Measurements from ENCODE around the gene SERPINA5. TPM values are rescaled to one million over a fixed set of nuclear protein-coding genes. Genes with fewer than 3 reads are reported as not detected.

SERPINA5 gene
- total and polyA plus RNA-seq, 2 of the 13 experiments (the other 11 are each of a cell fraction or from before 2014, with no cell fraction given): 449 to 498 TPM

GRCh38 chr14:94598816-94599655 lies 17.8 kb downstream of the SERPINA5 start (continued):
- TF ChIP-seq ZBTB34 (CRISPR knock-in tag; IDR thresholded peaks at IDR 0.05): peak; percentile 76; the same call in 1 of the 2 replicates
- TF ChIP-seq HIC2 (CRISPR knock-in tag; IDR thresholded peaks at IDR 0.05; ENCODE audit: low read depth): peak; percentile 33; the same call in 1 of the 2 replicates
- peak; percentile 29; the same call in 1 of the 2 replicates for TF ChIP-seq ZNF441 (CRISPR knock-in tag; IDR thresholded peaks at IDR 0.05; ENCODE audit: borderline replicate concordance)
- TF ChIP-seq ZNF282 (IDR thresholded peaks at IDR 0.05; ENCODE audit: partially characterized antibody): no peak
- no peak for TF ChIP-seq ZNF225 (CRISPR knock-in tag; IDR thresholded peaks at IDR 0.05)
- no peak for TF ChIP-seq ZNF607 (CRISPR knock-in tag; IDR thresholded peaks at IDR 0.05; ENCODE audit: borderline replicate concordance)
- peak; percentile 90 for TF ChIP-seq FOXC1 (CRISPR knock-in tag; IDR thresholded peaks at IDR 0.05; ENCODE audit: borderline replicate concordance)
- peak; percentile 98 for TF ChIP-seq NFIC (IDR thresholded peaks at IDR 0.05; ENCODE audit: low read length)
- no peak for TF ChIP-seq WIZ (CRISPR knock-in tag; IDR thresholded peaks at IDR 0.05)
- TF ChIP-seq, protein P1, sequence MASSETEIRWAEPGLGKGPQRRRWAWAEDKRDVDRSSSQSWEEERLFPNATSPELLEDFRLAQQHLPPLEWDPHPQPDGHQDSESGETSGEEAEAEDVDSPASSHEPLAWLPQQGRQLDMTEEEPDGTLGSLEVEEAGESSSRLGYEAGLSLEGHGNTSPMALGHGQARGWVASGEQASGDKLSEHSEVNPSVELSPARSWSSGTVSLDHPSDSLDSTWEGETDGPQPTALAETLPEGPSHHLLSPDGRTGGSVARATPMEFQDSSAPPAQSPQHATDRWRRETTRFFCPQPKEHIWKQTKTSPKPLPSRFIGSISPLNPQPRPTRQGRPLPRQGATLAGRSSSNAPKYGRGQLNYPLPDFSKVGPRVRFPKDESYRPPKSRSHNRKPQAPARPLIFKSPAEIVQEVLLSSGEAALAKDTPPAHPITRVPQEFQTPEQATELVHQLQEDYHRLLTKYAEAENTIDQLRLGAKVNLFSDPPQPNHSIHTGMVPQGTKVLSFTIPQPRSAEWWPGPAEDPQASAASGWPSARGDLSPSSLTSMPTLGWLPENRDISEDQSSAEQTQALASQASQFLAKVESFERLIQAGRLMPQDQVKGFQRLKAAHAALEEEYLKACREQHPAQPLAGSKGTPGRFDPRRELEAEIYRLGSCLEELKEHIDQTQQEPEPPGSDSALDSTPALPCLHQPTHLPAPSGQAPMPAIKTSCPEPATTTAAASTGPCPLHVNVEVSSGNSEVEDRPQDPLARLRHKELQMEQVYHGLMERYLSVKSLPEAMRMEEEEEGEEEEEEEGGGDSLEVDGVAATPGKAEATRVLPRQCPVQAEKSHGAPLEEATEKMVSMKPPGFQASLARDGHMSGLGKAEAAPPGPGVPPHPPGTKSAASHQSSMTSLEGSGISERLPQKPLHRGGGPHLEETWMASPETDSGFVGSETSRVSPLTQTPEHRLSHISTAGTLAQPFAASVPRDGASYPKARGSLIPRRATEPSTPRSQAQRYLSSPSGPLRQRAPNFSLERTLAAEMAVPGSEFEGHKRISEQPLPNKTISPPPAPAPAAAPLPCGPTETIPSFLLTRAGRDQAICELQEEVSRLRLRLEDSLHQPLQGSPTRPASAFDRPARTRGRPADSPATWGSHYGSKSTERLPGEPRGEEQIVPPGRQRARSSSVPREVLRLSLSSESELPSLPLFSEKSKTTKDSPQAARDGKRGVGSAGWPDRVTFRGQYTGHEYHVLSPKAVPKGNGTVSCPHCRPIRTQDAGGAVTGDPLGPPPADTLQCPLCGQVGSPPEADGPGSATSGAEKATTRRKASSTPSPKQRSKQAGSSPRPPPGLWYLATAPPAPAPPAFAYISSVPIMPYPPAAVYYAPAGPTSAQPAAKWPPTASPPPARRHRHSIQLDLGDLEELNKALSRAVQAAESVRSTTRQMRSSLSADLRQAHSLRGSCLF (CRISPR knock-in tag; IDR thresholded peaks at IDR 0.05; ENCODE audit: borderline replicate concordance): no peak
- 0 out of 2 replicates have a peak, but pooled peaks have one; percentile 67 for TF ChIP-seq IRX3 (CRISPR knock-in tag; IDR thresholded peaks at IDR 0.05; ENCODE audit: borderline replicate concordance, low read depth)
- TF ChIP-seq, protein P2, sequence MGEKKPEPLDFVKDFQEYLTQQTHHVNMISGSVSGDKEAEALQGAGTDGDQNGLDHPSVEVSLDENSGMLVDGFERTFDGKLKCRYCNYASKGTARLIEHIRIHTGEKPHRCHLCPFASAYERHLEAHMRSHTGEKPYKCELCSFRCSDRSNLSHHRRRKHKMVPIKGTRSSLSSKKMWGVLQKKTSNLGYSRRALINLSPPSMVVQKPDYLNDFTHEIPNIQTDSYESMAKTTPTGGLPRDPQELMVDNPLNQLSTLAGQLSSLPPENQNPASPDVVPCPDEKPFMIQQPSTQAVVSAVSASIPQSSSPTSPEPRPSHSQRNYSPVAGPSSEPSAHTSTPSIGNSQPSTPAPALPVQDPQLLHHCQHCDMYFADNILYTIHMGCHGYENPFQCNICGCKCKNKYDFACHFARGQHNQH (CRISPR knock-in tag; IDR thresholded peaks at IDR 0.05): peak; percentile 97
- 0 out of 2 replicates have a peak, but pooled peaks have one; percentile 51 for TF ChIP-seq ZFP62 (CRISPR knock-in tag; IDR thresholded peaks at IDR 0.05)
- peak; percentile 100 for TF ChIP-seq NCOR1 (IDR thresholded peaks at IDR 0.05; ENCODE audit: borderline replicate concordance, low read length)
- no peak for TF ChIP-seq ZSCAN22 (CRISPR knock-in tag; IDR thresholded peaks at IDR 0.05)
- TF ChIP-seq NCOA1 (CRISPR knock-in tag; IDR thresholded peaks at IDR 0.05): peak; percentile 99
- TF ChIP-seq RAD21 (CRISPR knock-in tag; IDR thresholded peaks at IDR 0.05): peak; percentile 49
- peak; percentile 93 for TF ChIP-seq NR2F2 (IDR thresholded peaks at IDR 0.05; ENCODE audit: borderline replicate concordance, low read depth)
- TF ChIP-seq ZBTB3 (CRISPR knock-in tag; IDR thresholded peaks at IDR 0.05; ENCODE audit: borderline replicate concordance, low read depth): peak; percentile 100
- TF ChIP-seq ZNF616 (CRISPR knock-in tag; IDR thresholded peaks at IDR 0.05; ENCODE audit: low read depth): no peak; the same call in 1 of the 2 replicates
